ENCODE measurements around the gene PCMT1.

DNA sequence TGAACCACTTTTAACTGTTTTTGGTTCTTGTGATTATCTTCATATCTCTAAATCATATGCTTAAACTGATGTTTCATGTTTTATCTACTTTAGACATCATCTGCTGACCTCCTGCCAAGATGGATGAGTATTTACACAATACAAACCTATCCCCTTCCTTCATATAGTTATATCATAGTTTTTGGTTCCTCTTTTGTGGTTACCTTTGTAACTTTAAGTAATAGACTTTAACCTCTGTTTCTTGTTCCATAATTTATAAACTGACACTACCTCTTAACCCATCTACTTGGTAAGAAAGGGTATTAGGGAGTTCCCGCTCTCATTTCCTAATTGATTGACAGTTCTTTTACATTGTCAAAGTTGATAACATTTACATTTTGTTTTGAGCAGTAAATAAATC, 11.9 kb downstream of the PCMT1 start:
- TF ChIP-seq, protein P1, sequence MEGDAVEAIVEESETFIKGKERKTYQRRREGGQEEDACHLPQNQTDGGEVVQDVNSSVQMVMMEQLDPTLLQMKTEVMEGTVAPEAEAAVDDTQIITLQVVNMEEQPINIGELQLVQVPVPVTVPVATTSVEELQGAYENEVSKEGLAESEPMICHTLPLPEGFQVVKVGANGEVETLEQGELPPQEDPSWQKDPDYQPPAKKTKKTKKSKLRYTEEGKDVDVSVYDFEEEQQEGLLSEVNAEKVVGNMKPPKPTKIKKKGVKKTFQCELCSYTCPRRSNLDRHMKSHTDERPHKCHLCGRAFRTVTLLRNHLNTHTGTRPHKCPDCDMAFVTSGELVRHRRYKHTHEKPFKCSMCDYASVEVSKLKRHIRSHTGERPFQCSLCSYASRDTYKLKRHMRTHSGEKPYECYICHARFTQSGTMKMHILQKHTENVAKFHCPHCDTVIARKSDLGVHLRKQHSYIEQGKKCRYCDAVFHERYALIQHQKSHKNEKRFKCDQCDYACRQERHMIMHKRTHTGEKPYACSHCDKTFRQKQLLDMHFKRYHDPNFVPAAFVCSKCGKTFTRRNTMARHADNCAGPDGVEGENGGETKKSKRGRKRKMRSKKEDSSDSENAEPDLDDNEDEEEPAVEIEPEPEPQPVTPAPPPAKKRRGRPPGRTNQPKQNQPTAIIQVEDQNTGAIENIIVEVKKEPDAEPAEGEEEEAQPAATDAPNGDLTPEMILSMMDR (IDR thresholded peaks at IDR 0.05): no peak
- TF ChIP-seq EZH2 (IDR thresholded peaks at IDR 0.05): no peak

Measured in neural progenitor cell (in vitro differentiated cells).